Liver (tissue), 9 donors: ENCODE data around the gene BCAS4. TPM values are rescaled to one million over a fixed set of nuclear protein-coding genes. Genes with fewer than 3 reads are reported as not detected.
"Not testable (repeated sequence)": the region's sequence is repeated elsewhere in the genome, so short reads cannot be mapped to it uniquely, and the experiment has no call there.

Experiments
- DNase-seq: peaks from one replicate; pipeline ENCODE4 v3.0.0-alpha.2; 2017; ENCODE audit warnings: low spot score
- H3K27ac ChIP-seq, 2 donors: one replicate each; pipeline ENCODE4 v1.7.0; 2013; ENCODE audit warnings: inconsistent platforms in 2 of 2, low read length in 2 of 2, control low read depth in 1 of 2, low read depth in 1 of 2, mild to moderate bottlenecking in 1 of 2
- H3K27me3 ChIP-seq, 4 donors: one replicate each; pipeline versions ENCODE4 v1.6.1 to v1.7.0; 2013; ENCODE audit warnings: low read length in 3 of 4, inconsistent platforms in 1 of 4, mild to moderate bottlenecking in 1 of 4, moderate library complexity in 1 of 4; ENCODE audit not compliant: control insufficient read depth in 4 of 4, insufficient read depth in 4 of 4
- H3K36me3 ChIP-seq, 4 donors: one replicate each; pipeline versions ENCODE4 v1.6.1 to v1.7.0; 2013; ENCODE audit warnings: low read length in 3 of 4, mild to moderate bottlenecking in 3 of 4, low read depth in 1 of 4, moderate library complexity in 1 of 4; ENCODE audit not compliant: control insufficient read depth in 4 of 4, insufficient read depth in 3 of 4
- H3K4me1 ChIP-seq, 4 donors: one replicate each; pipeline versions ENCODE4 v1.6.1 to v1.7.0; 2013; ENCODE audit warnings: low read length in 3 of 4, mild to moderate bottlenecking in 3 of 4, moderate library complexity in 1 of 4; ENCODE audit not compliant: control insufficient read depth in 4 of 4, insufficient read depth in 4 of 4
- H3K4me3 ChIP-seq, 3 donors: one replicate each; pipeline versions ENCODE4 v1.6.1 to v1.7.0; 2013; ENCODE audit warnings: low read length in 3 of 3, control low read depth in 1 of 3, low read depth in 1 of 3, mild to moderate bottlenecking in 1 of 3
- H3K9ac ChIP-seq, 2 donors: one replicate each; pipeline ENCODE4 v1.7.0; 2013; ENCODE audit warnings: low read length in 2 of 2, mild to moderate bottlenecking in 2 of 2, moderate library complexity in 2 of 2, control low read depth in 1 of 2, low read depth in 1 of 2
- H3K9me3 ChIP-seq, 4 donors: one replicate each; pipeline versions ENCODE4 v1.6.1 to v1.7.0; 2013; ENCODE audit warnings: low read length in 3 of 4; ENCODE audit not compliant: control insufficient read depth in 4 of 4
- ATF3 ChIP-seq: IDR thresholded peaks from 2 replicates; pipeline ENCODE4 v1.6.1; 2016; ENCODE audit warnings: antibody characterized with exemption
- CTCF ChIP-seq: fragments of 150-350 bp; IDR thresholded peaks from 2 replicates; pipeline ENCODE4 v1.5.1; 2017; ENCODE audit warnings: improper control_type of control experiment, low read depth, low read length; ENCODE audit not compliant: missing input control
- FOXA2 ChIP-seq: IDR thresholded peaks from 2 replicates; pipeline ENCODE4 v1.6.1; 2016; ENCODE audit warnings: antibody characterized with exemption
- GABPA ChIP-seq, 2 donors: IDR thresholded peaks in 1 of 2; conservative IDR thresholded peaks in 1 of 2; 2 replicates each; pipeline ENCODE4 v1.6.1; 2016; ENCODE audit warnings: antibody characterized with exemption in 2 of 2, mild to moderate bottlenecking in 1 of 2, moderate library complexity in 1 of 2
- HNF4A ChIP-seq, 2 donors: conservative IDR thresholded peaks; 2 replicates each; pipeline ENCODE4 v1.6.1; 2016; ENCODE audit warnings: antibody characterized with exemption in 2 of 2, mild to moderate bottlenecking in 2 of 2
- HNF4G ChIP-seq: IDR thresholded peaks from 2 replicates; pipeline ENCODE4 v1.6.1; 2016; ENCODE audit warnings: antibody characterized with exemption
- JUND ChIP-seq, 2 donors: IDR thresholded peaks; 2 replicates each; pipeline ENCODE4 v1.6.1; 2016; ENCODE audit warnings: antibody characterized with exemption in 2 of 2
- MAX ChIP-seq: IDR thresholded peaks from 2 replicates; pipeline ENCODE4 v1.6.1; 2016; ENCODE audit warnings: antibody characterized with exemption
- NR2F2 ChIP-seq: IDR thresholded peaks from 2 replicates; pipeline ENCODE4 v1.6.1; 2016; ENCODE audit warnings: antibody characterized with exemption
- REST ChIP-seq: IDR thresholded peaks from 2 replicates; pipeline ENCODE4 v1.6.1; 2016; ENCODE audit warnings: antibody characterized with exemption, mild to moderate bottlenecking
- RXRA ChIP-seq, 2 donors: IDR thresholded peaks; 2 replicates each; pipeline ENCODE4 v1.6.1; 2017 to 2018; ENCODE audit warnings: antibody characterized with exemption in 2 of 2, mild to moderate bottlenecking in 1 of 2
- TAF1 ChIP-seq: conservative IDR thresholded peaks from 2 replicates; pipeline ENCODE4 v1.6.1; 2016; ENCODE audit warnings: antibody characterized with exemption, mild to moderate bottlenecking
- YY1 ChIP-seq: IDR thresholded peaks from 2 replicates; pipeline ENCODE4 v1.6.1; 2016; ENCODE audit warnings: antibody characterized with exemption, mild to moderate bottlenecking
- ZBTB33 ChIP-seq: IDR thresholded peaks from 2 replicates; pipeline ENCODE4 v1.6.1; 2016; ENCODE audit warnings: antibody characterized with exemption
- WGBS: extraction: QIAGEN DNeasy Blood & Tissue Kit; methylation state at CpG from one replicate; pipeline ENCODE4 v1.1.7; 2013; 5-methylcytosine and 5-hydroxymethylcytosine counted together
- polyA plus RNA-seq, 2 donors: library from polyadenylated mRNA; stranded (reverse) in 1 of 2; unstranded in 1 of 2; fragments of 200-250 nt in 1 of 2; fragments of >200 nt in 1 of 2; fragmentation: Nextera tagmentation in 1 of 2; extraction: Ambion mirVana in 1 of 2; gene quantifications; one replicate each; pipeline versions ENCODE4 v1.2.1 to v1.2.3, GENCODE V29; 2013 to 2015
- total RNA-seq, 2 donors: library from RNA; depleted of rRNA; stranded (reverse); fragments of >200 nt; gene quantifications; one replicate each; pipeline ENCODE4 v1.2.3, GENCODE V29; 2014
- donor health status: healthy.
- donor health status: healthy.
- donor health status: healthy.
- donor health status: healthy.
- donor health status: healthy.

The BCAS4 gene
- total and polyA plus RNA-seq, 4 donors = 0.25 to 0.50 (median 0.47) TPM

- 94% methylated on average over 13 of the region's 13 CpGs for WGBS
- not testable (repeated sequence) for H3K27me3 ChIP-seq, H3K36me3 ChIP-seq, H3K27ac ChIP-seq, DNase-seq, H3K4me3 ChIP-seq, H3K4me1 ChIP-seq, H3K9ac ChIP-seq, H3K9me3 ChIP-seq
These were observed 6.3 kb downstream of the BCAS4 start for GRCh38 chr20:50800986-50801746.

- 94% methylated on average over 5 of the region's 5 CpGs for WGBS
- Histone ChIP-seq H3K4me3 (no peak overlapping the region), H3K27ac (no peak overlapping the region), H3K9me3 (no peaks in the 10 kb centered on the region), H3K9ac (no peak overlapping the region), H3K4me1 (no peaks in the 10 kb centered on the region), H3K36me3 (no peaks in the 10 kb centered on the region), H3K27me3 (no peaks in the 10 kb centered on the region)
- DNase-seq = no peak
- no peak for TF ChIP-seq HNF4A (conservative IDR thresholded peaks at IDR 0.05)
- TF ChIP-seq YY1 = no peak
- no peak for TF ChIP-seq CTCF
- TF ChIP-seq RXRA (IDR thresholded peaks at IDR 0.05) = no peak
- TF ChIP-seq JUND (IDR thresholded peaks at IDR 0.05) = no peak
- TF ChIP-seq HNF4G = no peak
These were observed 6.9 kb downstream of the BCAS4 start for GRCh38 chr20:50801747-50802125.

- no peak overlapping the region for H3K4me3 ChIP-seq
- no peaks in the 10 kb centered on the region for H3K4me1 ChIP-seq
- no peaks in the 10 kb centered on the region for H3K36me3 ChIP-seq
- H3K9ac ChIP-seq = no peak overlapping the region
- no peaks in the 10 kb centered on the region for H3K27me3 ChIP-seq
- DNase-seq = no peak
- H3K9me3 ChIP-seq = no peaks in the 10 kb centered on the region
- TF ChIP-seq ZBTB33 (no peak), NR2F2 (no peak), GABPA (IDR thresholded peaks at IDR 0.05 in 1 of 2, conservative IDR thresholded peaks at IDR 0.05 in 1 of 2) (no peak), JUND (IDR thresholded peaks at IDR 0.05) (no peak), HNF4G (no peak), FOXA2 (no peak), CTCF (no peak), TAF1 (no peak), HNF4A (conservative IDR thresholded peaks at IDR 0.05) (no peak), YY1 (no peak), RXRA (IDR thresholded peaks at IDR 0.05) (no peak), MAX (no peak), REST (no peak), ATF3 (no peak)
- 91% methylated on average over 8 of the region's 8 CpGs for WGBS
- H3K27ac ChIP-seq = no peak overlapping the region
These were observed 7.4 kb downstream of the BCAS4 start for GRCh38 chr20:50802289-50802688.
